GM21528 (cell line): ENCODE data around the gene INO80E.
"Not testable (repeated sequence)": the region's sequence is repeated elsewhere in the genome, so short reads cannot be mapped to it uniquely, and the experiment has no call there.

Experiments used
- ATAC-seq: cut with Tn5 transposase; IDR thresholded peaks from one replicate; pipeline ENCODE4 v1.9.1; 2021; ENCODE audit warnings: mild to moderate bottlenecking, moderate library complexity; ENCODE audit not compliant: unreplicated experiment, low FRiP score

The INO80E gene

GRCh38 chr16:29995911-29996765, at the start of gene INO80E:
INO80E (plus strand) TSS chr16:29996241; CDS start chr16:29996311, 70 bp downstream.
- ATAC-seq: peak; percentile 76

GRCh38 chr16:29947897-29948296, 48.1 kb upstream of the INO80E start:
- no peak for ATAC-seq

- no peak for ATAC-seq
Observed at GRCh38 chr16:29950806-29951461, 45.1 kb upstream of the INO80E start.

- no peak for ATAC-seq
Observed at GRCh38 chr16:29951625-29952365, 44.2 kb upstream of the INO80E start.

- ATAC-seq: no peak
Observed at GRCh38 chr16:29958756-29959155, 37.3 kb upstream of the INO80E start.

GRCh38 chr16:29959293-29959692, 36.7 kb upstream of the INO80E start:
- no peak for ATAC-seq

- not testable (repeated sequence) for ATAC-seq
Observed at GRCh38 chr16:29959821-29960220, 36.2 kb upstream of the INO80E start.

GRCh38 chr16:29961127-29961478, 34.9 kb upstream of the INO80E start:
- no peak for ATAC-seq

- peak; percentile 75 for ATAC-seq
Observed at GRCh38 chr16:29961479-29962343, 34.3 kb upstream of the INO80E start, which contains the start of gene TMEM219. TMEM219 (plus strand) TSS chr16:29962079; CDS start chr16:29963144, 1,065 bp downstream.

- ATAC-seq: no peak
Observed at GRCh38 chr16:29962344-29962994, 33.6 kb upstream of the INO80E start.

- no peak for ATAC-seq
Observed at GRCh38 chr16:29963021-29963743, 32.9 kb upstream of the INO80E start.

GRCh38 chr16:29968205-29968604, 27.8 kb upstream of the INO80E start:
- no peak for ATAC-seq

GRCh38 chr16:29971304-29971703, 24.7 kb upstream of the INO80E start:
- no peak for ATAC-seq

- ATAC-seq: no peak
Observed at GRCh38 chr16:29972500-29972899, 23.5 kb upstream of the INO80E start.

- ATAC-seq: no peak
Observed at GRCh38 chr16:29972992-29973383, 23.1 kb upstream of the INO80E start.

- peak; percentile 74 for ATAC-seq
Observed at GRCh38 chr16:29973384-29974246, 22.4 kb upstream of the INO80E start, which contains the start of gene TAOK2. TAOK2 (plus strand) TSS chr16:29973868; CDS start chr16:29977773, 3,905 bp downstream.

- ATAC-seq: peak; percentile 10
Observed at GRCh38 chr16:29974291-29975133, 21.5 kb upstream of the INO80E start.
